ENCODE data around the gene ATP13A3.

ATP13A3 gene

DNA sequence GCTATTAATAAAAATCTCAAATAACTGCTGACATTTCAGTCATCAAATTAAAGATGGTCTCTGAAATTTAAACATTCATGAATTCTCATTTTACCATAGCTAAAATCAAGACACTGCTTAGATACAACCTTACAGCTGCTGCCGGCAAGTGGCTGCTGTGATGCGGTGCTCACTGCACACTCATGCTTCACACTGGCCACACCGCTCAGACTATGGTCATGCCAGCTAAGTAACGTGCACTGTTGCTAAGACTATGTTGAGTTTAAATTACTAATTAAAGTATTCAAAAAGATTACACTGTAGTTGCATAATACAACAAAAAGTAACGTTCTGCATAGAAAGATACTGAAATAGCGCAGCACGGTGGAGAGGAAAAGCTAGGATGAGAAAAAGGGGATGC lies 12.1 kb downstream of the ATP13A3 start:
- DNase-seq, result no peak

DNA sequence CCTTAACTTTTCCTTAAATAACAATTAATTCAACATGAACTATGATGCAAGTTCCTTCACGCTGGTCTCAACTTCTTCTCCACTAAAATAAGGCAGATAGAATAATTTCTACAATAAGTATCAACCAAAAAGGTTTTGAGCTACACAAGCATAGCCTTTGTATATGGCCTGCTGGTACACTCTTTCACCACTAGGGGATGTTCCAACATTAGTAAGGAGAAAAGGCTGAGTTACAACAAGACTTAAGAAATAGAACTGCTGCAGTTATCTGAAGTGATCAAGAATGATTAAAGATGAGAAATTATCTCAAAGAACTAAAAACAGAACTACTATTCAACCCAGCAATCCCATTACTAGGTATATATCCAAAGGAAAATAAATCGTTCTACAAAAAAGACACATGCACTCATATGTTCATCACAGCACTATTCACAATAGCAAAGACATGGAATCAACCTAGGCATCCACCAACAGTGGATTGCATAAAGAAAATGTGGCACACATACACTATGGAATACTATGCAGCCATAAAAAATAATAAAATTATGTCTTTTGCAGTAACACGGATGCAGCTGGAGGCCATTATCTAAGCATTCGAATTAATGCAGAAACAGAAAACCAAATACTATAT lies 14.4 kb downstream of the ATP13A3 start:
- DNase-seq, result no peak

- no peak for DNase-seq
Measured at GRCh38 chr3:194471863-194472262, 14.9 kb downstream of the ATP13A3 start.

DNA sequence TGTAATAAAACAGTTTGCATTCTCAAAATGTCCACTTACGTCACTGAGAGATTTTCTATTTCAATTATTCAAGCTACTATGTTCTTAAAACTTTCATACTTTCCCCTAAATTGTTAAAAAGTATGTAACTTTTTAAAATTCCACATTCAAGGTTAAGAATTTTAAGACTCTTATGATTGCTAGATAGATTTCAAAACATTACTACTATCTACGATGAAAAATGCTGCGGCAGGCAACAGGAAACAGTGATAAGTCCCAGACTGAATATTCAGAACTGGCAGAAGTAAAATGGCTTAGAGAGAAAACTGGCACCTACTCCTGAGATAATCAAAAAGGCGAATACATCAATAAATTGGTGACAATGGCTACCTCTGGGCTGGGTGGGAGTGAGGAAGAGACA lies 16.2 kb downstream of the ATP13A3 start:
- DNase-seq, result no peak

- no peak for DNase-seq
Measured at GRCh38 chr3:194469977-194470376, 16.8 kb downstream of the ATP13A3 start.

- no peak for DNase-seq
Measured at GRCh38 chr3:194468086-194468485, 18.7 kb downstream of the ATP13A3 start.

- no peak for DNase-seq
Measured at GRCh38 chr3:194466761-194467356, 19.9 kb downstream of the ATP13A3 start.

DNA sequence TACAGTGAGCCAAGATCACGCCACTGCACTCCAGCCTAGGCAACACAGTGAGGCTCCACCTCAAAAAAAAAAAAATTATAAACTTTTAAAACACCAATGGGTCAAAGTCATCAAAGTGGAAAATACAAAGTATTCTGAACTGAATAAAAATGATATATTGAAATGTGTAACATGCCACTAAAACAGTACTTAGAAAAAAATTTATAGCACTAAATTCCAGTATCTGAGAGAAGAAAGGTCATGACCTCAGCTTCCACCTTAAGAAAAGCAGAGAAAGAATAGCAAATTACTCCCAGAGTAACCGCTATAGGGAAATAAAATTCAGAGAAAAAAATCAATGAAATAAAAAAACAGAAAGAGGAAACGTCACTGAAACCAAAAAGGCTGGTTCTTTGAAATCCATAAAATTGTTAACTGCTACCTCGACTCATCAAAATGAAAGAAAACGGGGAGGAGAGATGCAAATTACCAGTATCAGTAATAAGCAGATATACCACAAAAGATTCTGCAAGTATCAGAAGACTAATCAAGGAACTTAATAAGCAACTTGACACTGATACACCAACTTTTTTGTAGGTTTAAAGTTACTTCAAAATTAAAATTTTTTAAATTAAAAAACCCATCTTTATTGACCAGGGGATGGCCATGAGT lies 20.8 kb downstream of the ATP13A3 start:
- no peak for DNase-seq

DNA sequence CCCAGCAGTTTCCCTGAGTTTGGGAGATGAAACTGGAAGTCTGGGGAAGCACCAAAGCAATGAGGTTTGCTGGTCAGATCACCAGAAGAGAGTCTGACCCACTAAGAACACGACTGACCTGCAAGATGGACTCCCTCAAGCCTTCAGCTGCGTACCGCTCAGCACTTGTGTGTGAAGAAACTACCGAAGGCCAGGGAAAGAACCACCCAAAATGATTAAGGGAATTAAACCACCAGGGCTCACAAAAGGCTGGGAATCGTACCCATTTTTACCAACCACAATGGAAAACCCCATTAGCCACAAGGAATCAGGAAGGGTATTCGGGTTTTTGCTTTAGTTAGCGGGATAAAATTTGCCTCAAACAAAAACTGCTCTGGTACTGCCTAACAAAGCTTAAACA lies 21.6 kb downstream of the ATP13A3 start:
- DNase-seq, result no peak

DNA sequence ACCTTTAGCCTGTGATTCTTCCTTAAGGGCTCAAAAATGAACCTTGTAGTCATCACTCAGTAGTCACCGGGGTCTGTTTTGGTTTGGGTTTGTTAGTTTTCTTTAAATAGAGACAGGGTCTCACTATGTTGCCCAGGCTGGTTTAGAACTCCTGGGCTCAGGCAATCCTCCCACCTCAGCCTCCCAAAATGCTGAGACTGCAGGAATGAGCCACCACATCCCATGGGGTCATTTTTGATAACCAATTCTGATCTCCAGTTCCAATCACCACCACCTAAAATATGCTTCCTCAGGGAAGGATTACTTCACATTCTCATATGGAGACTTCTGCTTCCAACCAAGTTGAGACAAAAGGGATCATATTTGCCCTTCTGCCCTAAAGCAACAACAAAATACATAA lies 22.1 kb downstream of the ATP13A3 start:
- no peak for DNase-seq

DNA sequence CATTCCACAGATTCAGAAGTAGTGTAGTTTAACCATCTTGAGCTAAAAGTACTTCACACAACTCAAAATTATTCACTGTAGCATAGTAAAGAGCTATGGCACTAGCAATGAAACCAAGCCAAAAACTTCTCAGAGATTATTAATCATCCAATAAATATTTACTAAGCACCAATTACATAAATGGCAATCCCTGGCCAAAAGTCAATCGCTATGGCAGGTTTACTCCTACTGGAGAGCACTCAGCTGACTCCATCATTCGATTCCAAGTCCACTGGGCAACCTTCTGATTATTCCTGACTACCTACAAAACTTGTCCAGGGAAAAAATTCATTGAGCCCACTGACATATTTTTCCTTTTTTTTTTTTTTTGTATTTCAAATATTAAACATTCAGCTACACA lies 23.9 kb downstream of the ATP13A3 start:
- no peak for DNase-seq

DNA sequence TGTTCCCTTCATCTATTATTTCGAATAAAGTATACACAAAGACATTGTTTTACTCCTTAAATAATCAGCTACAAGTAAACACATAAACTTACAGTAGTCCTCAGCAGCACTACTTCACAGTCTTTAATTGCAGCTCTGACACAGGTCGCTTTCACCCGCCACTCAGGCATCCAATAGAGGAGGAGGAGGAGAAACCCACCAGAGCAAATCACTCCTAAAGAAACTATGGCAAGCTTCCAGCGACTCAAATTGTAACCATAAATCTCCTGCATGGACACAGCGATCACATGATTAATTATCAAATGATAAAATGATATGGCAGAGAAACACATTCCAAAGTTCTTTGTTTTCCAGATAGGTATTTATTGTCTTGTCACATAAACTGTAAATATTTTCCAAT lies 26.2 kb downstream of the ATP13A3 start:
- DNase-seq, result no peak

- no peak for DNase-seq
Measured at GRCh38 chr3:194458131-194458530, 28.7 kb downstream of the ATP13A3 start.

- DNase-seq, result no peak
Measured at GRCh38 chr3:194455481-194455880, 31.3 kb downstream of the ATP13A3 start.

GRCh38 chr3:194450341-194450740 lies 36.5 kb downstream of the ATP13A3 start:
- DNase-seq, result no peak

DNA sequence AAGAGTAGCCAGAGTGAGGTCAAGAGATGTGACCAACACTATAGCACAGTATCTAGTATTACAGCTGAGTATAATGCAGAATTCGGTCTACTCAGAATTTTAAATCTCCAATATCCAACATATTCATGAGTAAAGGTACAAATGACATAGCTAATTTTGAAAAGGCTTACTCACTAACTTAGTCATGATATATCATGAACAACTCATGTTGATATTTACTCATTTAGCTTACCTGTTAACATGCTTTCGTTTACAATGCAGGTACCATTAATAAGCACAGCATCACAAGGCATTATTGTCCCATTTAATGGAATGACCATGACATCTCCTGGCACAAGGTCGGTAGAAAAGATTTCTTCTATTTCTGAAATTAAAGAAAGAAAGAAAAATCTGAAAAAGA lies 36.9 kb downstream of the ATP13A3 start:
- DNase-seq, result no peak

DNA sequence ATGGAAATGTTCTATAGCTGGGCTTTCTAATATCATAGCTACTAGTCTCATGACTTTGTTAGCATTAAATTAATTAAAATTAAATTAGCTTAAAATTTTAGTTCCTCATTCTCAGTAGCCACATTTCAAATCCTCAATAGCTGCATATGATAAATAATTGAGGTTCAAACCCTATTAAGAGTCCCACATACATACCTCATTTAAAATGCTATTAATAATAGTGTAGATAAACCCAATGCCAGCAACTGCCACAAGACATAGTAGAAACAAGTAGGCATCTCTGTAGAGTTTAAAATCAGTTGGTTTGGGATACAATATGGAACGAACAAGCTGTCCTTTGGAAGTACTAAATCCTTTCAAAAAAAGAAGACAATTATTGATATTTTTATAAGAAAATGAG lies 39.1 kb downstream of the ATP13A3 start:
- no peak for DNase-seq

- no peak for DNase-seq
Measured at GRCh38 chr3:194447161-194447560, 39.6 kb downstream of the ATP13A3 start.

DNA sequence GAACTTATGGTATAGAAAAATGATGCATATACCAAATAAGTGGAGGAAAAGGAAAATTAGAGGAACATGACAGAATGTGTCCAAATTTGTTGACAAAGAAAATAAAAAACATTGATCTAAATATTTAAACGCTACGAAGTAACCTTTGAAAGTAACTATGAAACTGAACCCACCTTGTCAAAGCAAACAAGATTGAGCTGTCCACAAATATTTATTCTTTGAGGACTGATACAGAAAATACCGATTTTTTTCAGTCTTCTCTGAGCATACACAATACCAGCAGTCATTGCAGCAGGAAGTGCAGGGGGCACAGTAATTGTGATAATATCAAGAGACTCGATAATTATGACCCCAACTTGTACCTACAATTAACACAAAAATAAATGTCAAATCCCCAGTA lies 40.0 kb downstream of the ATP13A3 start:
- DNase-seq, result no peak

DNA sequence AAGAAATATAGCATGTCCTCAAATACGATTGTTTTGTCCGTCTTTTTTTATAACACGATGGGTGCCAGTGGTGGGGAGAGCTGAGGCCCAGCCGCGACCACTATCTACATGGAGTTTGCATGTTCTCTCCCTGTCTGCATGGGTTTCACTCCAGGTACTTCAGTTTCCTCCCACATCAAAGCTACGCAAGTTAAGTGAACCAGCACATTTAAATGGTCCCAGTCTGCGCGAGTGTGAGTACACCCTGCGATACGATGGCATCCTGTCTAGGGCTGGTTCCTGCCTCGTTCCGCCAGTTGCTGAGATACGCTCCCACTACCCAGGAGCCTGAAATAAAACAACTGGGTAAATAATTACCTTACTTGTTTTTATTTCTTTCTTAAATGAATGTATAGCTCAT lies 40.6 kb downstream of the ATP13A3 start:
- no peak for DNase-seq

- DNase-seq, result no peak
Measured at GRCh38 chr3:194443901-194444300, 42.9 kb downstream of the ATP13A3 start.

- no peak for DNase-seq
Measured at GRCh38 chr3:194440756-194441155, 46.0 kb downstream of the ATP13A3 start.

- DNase-seq, result no peak
Measured at GRCh38 chr3:194439881-194440550, 46.8 kb downstream of the ATP13A3 start.

- DNase-seq, result no peak
Measured at GRCh38 chr3:194434503-194434902, 52.3 kb downstream of the ATP13A3 start.

Measured in activated CD4-positive, alpha-beta T cell treated with anti-CD3 and anti-CD28 coated beads for 48 hours (primary cell).